HUES6 (cell line): Measurements from ENCODE around the gene ZCCHC17.

Source experiments
- H3K27ac ChIP-seq: 2 replicates; pipeline ENCODE4 v1.7.0; 2013; ENCODE audit warnings: low read depth, mild to moderate bottlenecking, low read length, inconsistent platforms
- H3K27me3 ChIP-seq: 2 replicates; pipeline ENCODE4 v1.6.1; 2013; ENCODE audit warnings: low read length; ENCODE audit not compliant: control insufficient read depth, insufficient read depth
- H3K36me3 ChIP-seq: 2 replicates; pipeline ENCODE4 v1.6.1; 2013; ENCODE audit warnings: low read length; ENCODE audit not compliant: control insufficient read depth, insufficient read depth
- H3K4me1 ChIP-seq: 2 replicates; pipeline ENCODE4 v1.6.1; 2013; ENCODE audit warnings: low read length; ENCODE audit not compliant: control insufficient read depth, insufficient read depth
- H3K4me3 ChIP-seq: 2 replicates; pipeline ENCODE4 v1.5.1; 2013; ENCODE audit warnings: low read depth, low read length
- H3K9ac ChIP-seq: one replicate; pipeline ENCODE4 v1.6.1; 2013; ENCODE audit warnings: mild to moderate bottlenecking, low read length
- H3K9me3 ChIP-seq: 2 replicates; pipeline ENCODE4 v1.6.1; 2013; ENCODE audit warnings: low read depth, low read length; ENCODE audit not compliant: control insufficient read depth, insufficient read depth

Gene ZCCHC17

GRCh38 chr1:31344503-31344902, 47.7 kb downstream of the ZCCHC17 start:
- Histone ChIP-seq H3K27me3 (no peaks in the 10 kb centered on the region), H3K27ac (no peak overlapping the region), H3K4me3 (no peak overlapping the region), H3K9ac (no peak overlapping the region), H3K36me3 (peaks cover 34% of the 10 kb centered on the region), H3K4me1 (no peaks in the 10 kb centered on the region), H3K9me3 (no peaks in the 10 kb centered on the region)

- H3K9me3 ChIP-seq = no peaks in the 10 kb centered on the region
- no peaks in the 10 kb centered on the region for H3K4me1 ChIP-seq
- no peaks in the 10 kb centered on the region for H3K27me3 ChIP-seq
- H3K27ac ChIP-seq = no peak overlapping the region
- H3K36me3 ChIP-seq = peaks cover 41% of the 10 kb centered on the region
- H3K4me3 ChIP-seq = no peak overlapping the region
- H3K9ac ChIP-seq = no peak overlapping the region
Measured at GRCh38 chr1:31345635-31346034, 48.8 kb downstream of the ZCCHC17 start.

DNA sequence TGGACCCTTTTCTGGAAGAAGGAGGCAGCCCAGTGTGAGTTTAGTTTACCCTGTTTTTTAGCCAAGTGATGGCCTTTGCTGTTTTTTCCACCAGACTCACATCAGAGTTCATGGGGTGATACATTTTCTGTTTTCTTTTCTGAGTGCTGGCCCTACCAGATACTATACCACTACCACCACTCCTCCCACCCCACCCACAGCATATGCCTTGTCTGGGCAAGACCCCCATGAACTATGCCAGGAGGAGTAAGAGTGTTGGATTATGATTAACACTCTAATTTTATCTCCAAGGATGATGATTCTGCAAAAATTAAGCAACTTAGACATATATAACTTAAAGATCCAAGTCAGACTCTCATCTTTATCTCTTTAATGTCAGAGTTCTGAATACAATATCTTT, 50.0 kb downstream of the ZCCHC17 start:
- H3K4me3 ChIP-seq = no peak overlapping the region
- H3K4me1 ChIP-seq = no peaks in the 10 kb centered on the region
- no peak overlapping the region for H3K9ac ChIP-seq
- H3K36me3 ChIP-seq = peaks cover 52% of the 10 kb centered on the region
- H3K27ac ChIP-seq = no peak overlapping the region
- H3K27me3 ChIP-seq = no peaks in the 10 kb centered on the region
- no peaks in the 10 kb centered on the region for H3K9me3 ChIP-seq

- no peaks in the 10 kb centered on the region for H3K4me1 ChIP-seq
- H3K9ac ChIP-seq = no peak overlapping the region
- no peaks in the 10 kb centered on the region for H3K27me3 ChIP-seq
- no peak overlapping the region for H3K4me3 ChIP-seq
- no peak overlapping the region for H3K27ac ChIP-seq
- no peaks in the 10 kb centered on the region for H3K9me3 ChIP-seq
- H3K36me3 ChIP-seq = peaks cover 67% of the 10 kb centered on the region
Measured at GRCh38 chr1:31348449-31348848, 51.6 kb downstream of the ZCCHC17 start.

DNA sequence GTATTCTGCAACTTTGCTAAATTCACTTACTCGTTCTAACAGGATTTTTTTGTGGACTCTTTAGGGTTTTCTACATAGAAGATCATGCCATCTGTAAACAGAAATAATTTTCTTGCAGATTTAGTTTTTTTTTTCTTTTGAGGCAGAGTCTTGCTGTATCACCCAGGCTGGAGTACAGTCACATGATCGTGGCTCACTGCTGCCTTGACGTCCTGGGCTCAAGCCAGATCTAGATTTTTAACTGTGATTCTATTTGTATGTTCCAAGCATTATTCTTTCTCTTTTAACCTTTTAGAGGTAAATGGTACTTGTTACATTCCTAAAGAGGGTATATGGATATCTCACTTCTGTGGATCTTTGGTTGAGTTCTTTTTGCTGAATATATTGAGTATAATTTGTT, 57.5 kb downstream of the ZCCHC17 start:
- Histone ChIP-seq H3K36me3 (peaks cover 70% of the 10 kb centered on the region), H3K27ac (no peak overlapping the region), H3K4me1 (no peaks in the 10 kb centered on the region), H3K27me3 (no peaks in the 10 kb centered on the region), H3K9me3 (no peaks in the 10 kb centered on the region), H3K9ac (no peak overlapping the region), H3K4me3 (no peak overlapping the region)

GRCh38 chr1:31356427-31356826, 59.6 kb downstream of the ZCCHC17 start:
- Histone ChIP-seq H3K4me1 (no peaks in the 10 kb centered on the region), H3K27me3 (no peaks in the 10 kb centered on the region), H3K9me3 (no peaks in the 10 kb centered on the region), H3K4me3 (no peak overlapping the region), H3K27ac (no peak overlapping the region), H3K36me3 (peaks cover 59% of the 10 kb centered on the region), H3K9ac (no peak overlapping the region)

GRCh38 chr1:31361607-31362006, 64.8 kb downstream of the ZCCHC17 start:
- Histone ChIP-seq H3K9me3 (no peaks in the 10 kb centered on the region), H3K9ac (no peak overlapping the region), H3K4me3 (no peak overlapping the region), H3K27me3 (no peaks in the 10 kb centered on the region), H3K27ac (no peak overlapping the region), H3K4me1 (peaks cover 4% of the 10 kb centered on the region), H3K36me3 (peaks cover 48% of the 10 kb centered on the region)

GRCh38 chr1:31362032-31362431, 65.2 kb downstream of the ZCCHC17 start:
- H3K27me3 ChIP-seq = no peaks in the 10 kb centered on the region
- H3K9me3 ChIP-seq = no peaks in the 10 kb centered on the region
- no peak overlapping the region for H3K4me3 ChIP-seq
- H3K27ac ChIP-seq = no peak overlapping the region
- H3K36me3 ChIP-seq = peaks cover 44% of the 10 kb centered on the region
- peaks cover 9% of the 10 kb centered on the region for H3K4me1 ChIP-seq
- no peak overlapping the region for H3K9ac ChIP-seq

- H3K27me3 ChIP-seq = no peaks in the 10 kb centered on the region
- no peak overlapping the region for H3K27ac ChIP-seq
- peaks cover 46% of the 10 kb centered on the region for H3K36me3 ChIP-seq
- H3K9me3 ChIP-seq = no peaks in the 10 kb centered on the region
- no peak overlapping the region for H3K9ac ChIP-seq
- H3K4me3 ChIP-seq = no peak overlapping the region
- peaks cover 11% of the 10 kb centered on the region for H3K4me1 ChIP-seq
Measured at GRCh38 chr1:31364561-31365250, 67.9 kb downstream of the ZCCHC17 start.

DNA sequence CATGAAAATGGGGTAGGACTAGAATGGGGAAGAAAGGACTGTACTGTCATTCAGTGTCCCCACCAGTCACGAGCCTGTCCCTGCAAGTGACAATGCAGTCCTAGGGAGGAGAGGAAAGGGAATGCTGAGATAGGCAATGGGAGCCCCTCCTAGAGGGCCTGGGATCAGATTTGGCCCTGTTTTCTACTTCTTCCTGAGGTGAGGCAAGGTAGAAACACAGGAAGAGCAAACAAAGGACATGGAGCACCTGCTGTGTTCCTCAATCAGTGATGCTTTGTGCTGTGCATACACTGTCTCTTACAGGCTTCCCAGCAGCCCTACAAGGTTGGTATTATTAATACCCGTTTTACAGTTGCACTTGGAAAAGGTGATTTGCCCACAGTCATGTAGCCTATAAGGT, 70.0 kb downstream of the ZCCHC17 start:
- Histone ChIP-seq H3K9me3 (no peaks in the 10 kb centered on the region), H3K27me3 (no peaks in the 10 kb centered on the region), H3K36me3 (peaks cover 39% of the 10 kb centered on the region), H3K4me1 (peaks cover 11% of the 10 kb centered on the region), H3K4me3 (no peak overlapping the region), H3K9ac (no peak overlapping the region), H3K27ac (no peak overlapping the region)

- H3K4me3 ChIP-seq = no peak overlapping the region
- H3K9ac ChIP-seq = no peak overlapping the region
- peaks cover 33% of the 10 kb centered on the region for H3K36me3 ChIP-seq
- no peak overlapping the region for H3K27ac ChIP-seq
- H3K9me3 ChIP-seq = no peaks in the 10 kb centered on the region
- peaks cover 26% of the 10 kb centered on the region for H3K4me1 ChIP-seq
- no peaks in the 10 kb centered on the region for H3K27me3 ChIP-seq
Measured at GRCh38 chr1:31368611-31369107, 71.8 kb downstream of the ZCCHC17 start.
